Fibroblast of skin of left biceps (primary cell): ENCODE results near the gene HS1BP3.
A peak's percentile ranks its signal among the peaks of the same experiment; 100 is the strongest.

Source experiments
- DNase-seq, 2 experiments: peaks; one replicate each; pipeline ENCODE4 v3.0.0-alpha.2; 2013; ENCODE audit warnings: low read depth in 2 of 2

The HS1BP3 gene, protein sequence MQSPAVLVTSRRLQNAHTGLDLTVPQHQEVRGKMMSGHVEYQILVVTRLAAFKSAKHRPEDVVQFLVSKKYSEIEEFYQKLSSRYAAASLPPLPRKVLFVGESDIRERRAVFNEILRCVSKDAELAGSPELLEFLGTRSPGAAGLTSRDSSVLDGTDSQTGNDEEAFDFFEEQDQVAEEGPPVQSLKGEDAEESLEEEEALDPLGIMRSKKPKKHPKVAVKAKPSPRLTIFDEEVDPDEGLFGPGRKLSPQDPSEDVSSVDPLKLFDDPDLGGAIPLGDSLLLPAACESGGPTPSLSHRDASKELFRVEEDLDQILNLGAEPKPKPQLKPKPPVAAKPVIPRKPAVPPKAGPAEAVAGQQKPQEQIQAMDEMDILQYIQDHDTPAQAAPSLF

GRCh38 chr2:20650877-20651730 lies at the start of gene HS1BP3:
Gene HS1BP3, minus strand, starts transcription at chr2:20651098. Its CDS starts 35 bp downstream, at chr2:20651063.
- peak in 1 of 2 experiments; percentile 35 for DNase-seq

DNA sequence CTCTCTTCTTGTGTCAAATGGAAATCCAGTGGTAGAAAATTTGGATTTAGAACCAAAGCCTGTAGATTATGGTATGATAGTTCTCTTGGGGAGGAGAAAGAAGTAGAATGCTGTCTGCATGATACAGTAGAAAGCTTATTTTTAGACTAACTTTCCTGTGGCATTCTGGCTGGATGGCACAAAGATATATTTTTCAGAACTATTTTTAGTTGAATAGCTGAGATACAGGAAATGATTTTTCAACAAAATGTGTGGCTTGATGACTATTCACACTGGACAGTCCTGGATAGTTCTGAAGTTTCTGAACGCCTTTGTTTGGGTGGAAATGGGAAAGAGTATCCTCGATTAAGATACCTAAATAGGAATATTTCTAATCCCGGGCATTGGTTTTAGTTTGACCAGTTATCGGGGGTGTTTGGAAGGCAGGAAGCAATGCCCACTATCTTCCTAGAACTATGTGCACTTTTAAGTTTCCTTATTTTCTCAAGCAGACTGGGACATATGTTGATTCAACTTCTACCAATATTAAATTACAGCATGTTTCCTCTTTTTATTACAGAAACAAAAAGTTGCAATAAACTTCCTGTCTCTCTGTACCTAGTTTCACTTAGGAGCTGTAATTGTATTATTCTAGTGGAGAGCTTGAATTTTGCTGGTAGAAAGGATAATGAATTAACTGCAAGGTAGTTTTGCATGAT lies 48.2 kb upstream of the HS1BP3 start:
- no peak for DNase-seq

- no peak for DNase-seq
Measured at GRCh38 chr2:20697322-20697934, 46.5 kb upstream of the HS1BP3 start.

DNA sequence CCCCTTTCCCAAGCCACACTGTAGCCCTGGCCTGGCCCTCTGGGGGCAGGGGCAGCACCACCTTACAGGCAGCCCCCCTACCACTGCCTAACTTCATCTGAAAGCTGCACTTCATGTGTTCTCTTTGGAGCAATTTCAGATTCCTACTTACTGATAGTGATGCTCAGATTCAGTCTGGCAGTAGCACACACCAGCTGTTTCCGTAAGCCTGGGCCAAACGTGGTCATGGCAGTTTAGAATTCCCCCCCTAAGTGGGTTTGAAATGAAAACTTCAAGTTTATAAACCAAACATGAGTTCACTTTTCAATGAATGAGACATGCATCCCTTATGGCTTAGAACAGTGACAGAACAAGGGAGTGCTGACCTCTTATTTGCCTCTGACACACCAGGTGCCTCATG lies 45.5 kb upstream of the HS1BP3 start:
- DNase-seq, result no peak

DNA sequence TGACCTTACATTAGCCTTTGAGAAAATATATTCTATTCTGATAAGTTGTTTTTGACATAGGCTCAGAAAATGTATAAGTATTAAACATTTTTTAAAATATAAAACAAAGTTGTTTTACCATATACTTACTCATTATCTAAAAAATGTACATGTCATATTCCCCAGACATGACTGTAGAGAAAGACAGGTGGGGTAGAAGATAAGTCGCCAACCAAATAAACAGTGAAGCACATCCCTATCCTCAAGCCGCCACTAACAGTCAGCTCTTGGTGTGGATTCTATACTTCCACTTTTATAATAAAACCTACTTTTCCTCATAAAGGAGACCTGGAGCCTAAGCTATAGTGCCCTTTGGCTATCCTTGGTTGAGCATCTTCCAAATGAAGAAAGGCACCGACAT lies 42.4 kb upstream of the HS1BP3 start:
- no peak for DNase-seq

GRCh38 chr2:20692081-20692480 lies 41.2 kb upstream of the HS1BP3 start:
- no peak for DNase-seq

GRCh38 chr2:20691076-20691734 lies 40.3 kb upstream of the HS1BP3 start:
- DNase-seq, result no peak

DNA sequence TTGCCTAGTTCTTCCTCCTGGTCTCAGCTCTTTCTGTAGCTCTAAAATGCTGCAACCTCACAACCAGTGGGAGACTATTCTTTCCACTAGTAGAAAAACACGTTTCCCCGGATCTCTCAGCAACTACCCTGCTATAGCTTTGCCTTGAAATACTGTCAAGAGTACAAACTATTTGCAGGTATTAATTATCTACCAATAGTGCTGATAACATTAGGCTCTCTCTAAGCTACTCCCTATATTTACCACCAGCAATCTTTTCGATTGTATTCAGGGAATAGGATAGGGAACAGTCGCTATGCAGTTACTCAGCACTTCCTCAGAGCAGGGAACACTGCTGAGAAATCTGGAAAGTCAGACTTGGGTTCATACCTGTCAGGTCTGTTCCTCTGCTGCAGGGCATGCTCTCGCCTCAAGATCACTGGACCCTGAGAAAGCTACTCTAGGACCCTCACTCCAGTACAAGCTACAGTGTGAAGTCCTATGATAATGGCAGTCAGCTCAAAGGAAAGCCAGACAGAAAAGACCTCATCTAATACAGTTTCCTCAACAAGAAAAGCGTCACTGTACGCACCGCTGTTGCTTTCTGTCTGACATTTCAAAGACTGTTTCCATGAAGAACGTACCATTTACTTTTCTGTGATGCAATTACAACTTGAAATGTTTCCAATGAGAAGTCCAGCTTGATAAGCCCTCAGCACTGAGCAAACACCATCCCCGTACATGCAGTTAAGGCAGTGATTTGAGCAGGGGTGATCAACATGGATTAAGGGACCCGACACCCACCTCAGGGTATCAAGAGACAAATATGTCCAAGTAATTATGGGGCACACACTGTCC lies 38.7 kb upstream of the HS1BP3 start:
- no peak for DNase-seq

DNA sequence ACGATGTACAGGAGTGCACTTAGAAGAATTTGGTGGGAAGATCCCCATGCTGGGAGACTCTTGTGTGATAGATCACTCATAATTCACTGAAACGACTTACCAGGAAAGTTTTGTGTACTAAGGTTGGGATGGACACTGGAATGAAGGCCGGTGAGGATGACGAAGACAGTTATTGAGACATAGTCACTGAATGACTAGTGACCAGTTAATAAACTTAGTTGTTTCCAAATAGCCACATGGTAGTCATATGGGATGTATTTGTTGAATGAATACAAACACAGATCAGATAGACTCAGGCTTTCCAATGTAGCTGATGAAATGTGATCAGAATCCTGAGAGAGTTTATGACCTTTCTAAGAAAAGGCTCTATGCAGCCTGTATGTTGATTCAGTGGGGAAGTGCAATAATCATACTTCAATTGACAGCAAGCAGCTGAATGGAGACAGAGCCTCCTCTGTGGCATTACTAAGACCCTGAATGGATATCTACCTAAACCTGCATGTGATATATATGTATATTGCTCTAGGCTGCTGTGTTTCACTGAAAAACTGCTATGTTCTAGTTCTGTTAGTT lies 36.4 kb upstream of the HS1BP3 start:
- DNase-seq, result no peak

DNA sequence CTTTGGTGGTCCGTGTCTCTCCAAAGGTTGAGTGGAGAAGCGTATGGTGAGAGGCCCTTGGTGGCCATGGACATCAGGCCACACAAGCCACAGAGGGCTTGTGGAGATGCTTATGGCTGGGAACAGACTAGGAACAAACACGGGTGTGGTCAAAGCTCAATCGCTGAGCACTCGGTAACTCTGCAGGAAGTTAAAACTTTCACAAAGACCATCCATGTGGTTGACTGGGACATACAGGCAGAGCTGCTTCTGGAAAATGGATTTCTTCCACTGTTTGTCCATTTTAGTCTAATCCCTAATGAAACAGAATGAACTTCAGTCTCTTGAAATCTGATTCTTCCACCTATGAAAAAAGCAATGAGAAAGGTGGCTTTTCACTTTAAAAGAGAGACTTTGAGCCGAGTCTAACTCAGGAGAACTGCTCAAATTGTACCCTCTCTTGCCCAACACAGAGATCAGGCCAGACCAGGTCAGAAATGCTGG lies 33.7 kb upstream of the HS1BP3 start:
- DNase-seq, result no peak

- DNase-seq, result no peak
Measured at GRCh38 chr2:20682167-20682920, 31.4 kb upstream of the HS1BP3 start.

- no peak for DNase-seq
Measured at GRCh38 chr2:20680744-20681375, 30.0 kb upstream of the HS1BP3 start.

DNA sequence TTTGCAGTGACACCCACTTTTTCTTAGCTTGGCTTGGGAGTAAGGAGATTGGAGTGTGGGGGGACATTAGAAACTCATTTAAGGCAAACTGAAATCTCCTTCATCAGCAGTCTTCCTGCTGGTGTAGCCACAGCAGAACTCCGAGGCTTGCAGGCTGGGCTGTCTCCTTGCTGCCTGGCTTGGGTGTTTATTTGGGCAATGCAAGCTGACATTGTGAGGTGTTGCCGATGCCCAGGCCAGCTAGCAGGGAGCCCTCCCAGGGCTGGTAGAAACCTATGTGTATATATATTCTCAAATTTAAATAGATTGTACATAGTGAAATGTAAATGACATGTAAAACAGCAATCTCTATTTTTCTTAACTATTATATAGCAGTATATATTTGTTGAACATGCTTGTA lies 27.9 kb upstream of the HS1BP3 start:
- DNase-seq, result no peak

DNA sequence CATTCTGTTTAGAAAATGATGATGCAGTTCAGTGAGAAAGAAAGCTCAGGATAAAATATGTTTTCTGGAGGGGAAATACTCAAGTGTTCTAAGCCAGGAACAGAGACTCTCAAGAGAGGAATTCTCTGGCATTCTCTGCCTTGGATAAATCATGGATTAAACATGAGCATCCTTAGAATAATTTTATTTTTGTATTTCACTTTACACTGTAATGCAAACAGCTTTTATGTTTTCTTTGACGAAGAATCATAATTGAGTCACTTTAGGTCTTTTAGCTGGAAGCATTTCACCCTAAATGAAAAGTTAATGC lies 27.1 kb upstream of the HS1BP3 start:
- DNase-seq, result no peak

DNA sequence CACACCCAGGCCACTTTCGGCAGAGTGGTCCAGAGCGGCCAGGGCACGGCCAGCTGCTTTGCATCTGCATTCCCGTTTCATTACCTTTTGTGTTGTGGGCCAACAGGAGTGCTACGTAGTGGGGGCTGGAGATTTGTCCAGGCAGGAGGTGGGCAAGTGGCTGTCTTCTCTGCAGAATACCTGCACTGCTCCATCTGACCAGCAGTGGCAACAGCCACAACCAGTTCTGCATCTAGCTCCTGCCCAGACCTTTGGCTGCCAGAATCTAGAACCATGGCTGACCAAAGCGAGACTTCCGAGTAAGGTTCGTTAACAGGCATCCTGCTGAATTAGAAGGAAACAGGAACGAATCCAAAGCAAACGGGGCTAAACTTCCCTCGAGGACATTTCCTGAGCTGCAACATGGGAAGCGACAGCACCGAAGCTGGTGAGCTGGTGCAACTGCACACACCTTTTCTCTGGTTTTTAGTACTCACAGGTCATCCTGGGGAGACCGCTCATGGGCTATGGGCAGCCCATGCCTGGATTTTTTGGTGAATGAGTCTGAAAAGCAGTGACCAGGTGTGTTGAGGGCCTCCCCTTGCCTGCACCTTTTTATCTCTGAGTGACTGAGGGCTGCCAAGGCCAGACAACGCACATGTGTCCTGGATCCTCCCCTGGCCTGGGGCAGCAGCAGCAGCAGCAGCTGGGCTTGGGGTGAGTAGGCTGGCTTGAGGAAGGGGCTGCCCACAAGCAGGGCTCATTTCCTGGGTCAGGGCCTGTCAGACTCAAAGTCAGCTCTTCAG lies 26.6 kb upstream of the HS1BP3 start:
- no peak for DNase-seq

GRCh38 chr2:20676353-20677215 lies 25.7 kb upstream of the HS1BP3 start:
- DNase-seq, result no peak

GRCh38 chr2:20675701-20676352 lies 24.9 kb upstream of the HS1BP3 start:
- DNase-seq, result no peak
